OCI-LY7 (cell line): ENCODE data around the gene MOB3B. TPM values are rescaled to one million over a fixed set of nuclear protein-coding genes. Genes with fewer than 3 reads are reported as not detected.

Source experiments
- BruUV-seq: library from RNA; stranded (reverse); fragments of 400-500 nt; replicated peaks from 2 replicates; lab custom pipeline; 2021; lab: Mats Ljungman, UMichigan
- CTCF ChIA-PET: fragments of 300-600 bp; sonication (Branson Sonifier 250); formaldehyde crosslinking; loops from one replicate; lab custom pipeline; 2022; ENCODE audit warnings: antibody characterized with exemption; ENCODE audit not compliant: unreplicated experiment; lab: Charles Lee
- POLR2A ChIA-PET: fragments of 300-600 bp; sonication (Branson Sonifier 250); formaldehyde crosslinking; loops from one replicate; lab custom pipeline; 2022; ENCODE audit warnings: antibody characterized with exemption; lab: Charles Lee
- DNase-seq: peaks from one replicate; pipeline ENCODE4 v3.0.0-alpha.2; 2015; ENCODE audit warnings: low spot score
- H2AFZ ChIP-seq: fragments of 200-600 bp; sonication (generic), shearing (Covaris generic); 2 replicates; pipeline ENCODE4 v1.6.1; 2014; ENCODE audit warnings: mild to moderate bottlenecking, antibody characterized with exemption, low read length, moderate library complexity
- H3K27ac ChIP-seq: fragments of 200-600 bp; sonication (generic); 2 replicates; pipeline ENCODE4 v1.5.1; 2014; ENCODE audit warnings: mixed run types, low read depth, mild to moderate bottlenecking, moderate library complexity, low read length, inconsistent platforms; ENCODE audit not compliant: poor library complexity, severe bottlenecking
- H3K36me3 ChIP-seq: fragments of 200-600 bp; sonication (generic); 2 replicates; pipeline ENCODE4 v1.6.1; 2014; ENCODE audit warnings: mild to moderate bottlenecking, antibody characterized with exemption, low read length, moderate library complexity, mixed read lengths; ENCODE audit not compliant: insufficient read depth
- H3K4me1 ChIP-seq: fragments of 200-600 bp; sonication (generic); 2 replicates; pipeline ENCODE4 v1.5.1; 2014; ENCODE audit warnings: mild to moderate bottlenecking, low read length; ENCODE audit not compliant: insufficient read depth, poor library complexity, severe bottlenecking
- H3K4me2 ChIP-seq: fragments of 200-600 bp; sonication (generic); 2 replicates; pipeline ENCODE4 v1.6.1; 2014; ENCODE audit warnings: mild to moderate bottlenecking, low read length
- H3K4me3 ChIP-seq: fragments of 200-600 bp; sonication (generic); 2 replicates; pipeline ENCODE4 v1.5.1; 2014; ENCODE audit warnings: mild to moderate bottlenecking, low read depth, low read length; ENCODE audit not compliant: poor library complexity, severe bottlenecking
- H3K79me2 ChIP-seq: fragments of 200-600 bp; sonication (generic); 2 replicates; pipeline ENCODE4 v1.6.1; 2016; ENCODE audit warnings: low read depth, mild to moderate bottlenecking, low read length, moderate library complexity, mixed read lengths; ENCODE audit not compliant: insufficient read depth
- H3K9me2 ChIP-seq: fragments of 200-600 bp; sonication (generic); 2 replicates; pipeline ENCODE4 v1.6.1; 2016; ENCODE audit warnings: mild to moderate bottlenecking, low read length, mixed read lengths; ENCODE audit not compliant: insufficient read depth
- H3K9me3 ChIP-seq: fragments of 200-600 bp; sonication (generic); 2 replicates; pipeline ENCODE4 v1.6.1; 2014; ENCODE audit warnings: mild to moderate bottlenecking, mixed run types, low read length, mixed read lengths
- H4K20me1 ChIP-seq: fragments of 200-600 bp; sonication (generic); 2 replicates; pipeline ENCODE4 v1.6.1; 2014; ENCODE audit warnings: mild to moderate bottlenecking, antibody characterized with exemption, low read length, moderate library complexity, mixed read lengths; ENCODE audit not compliant: insufficient read depth
- CTCF ChIP-seq: fragments of 200-600 bp; sonication (generic); conservative IDR thresholded peaks from 2 replicates; pipeline ENCODE4 v1.5.1; 2014; ENCODE audit warnings: mild to moderate bottlenecking, antibody characterized with exemption, low read length, moderate library complexity, mixed read lengths
- EZH2phosphoT487 ChIP-seq: fragments of 200-600 bp; sonication (generic); IDR thresholded peaks from 2 replicates; pipeline ENCODE4 v1.6.1; 2018; ENCODE audit warnings: low read depth, borderline replicate concordance, mild to moderate bottlenecking, mixed run types, antibody characterized with exemption, low read length, moderate library complexity, mixed read lengths
- intact Hi-C: fragments of 100-400 bp; cut with micrococcal nuclease; formaldehyde crosslinking; loops from one replicate; pipeline ENCODE4 v1.10.0; 2022; ENCODE audit not compliant: unreplicated experiment
- total RNA-seq, 2 experiments: library from RNA; depleted of rRNA in 1 of 2; stranded (reverse); fragments of >200 nt in 1 of 2; shearing (Covaris generic) in 1 of 2; gene quantifications; 2 replicates each; pipeline ENCODE4 v1.2.3, GENCODE V29; 2014 to 2022

Gene MOB3B
- total RNA-seq, 2 experiments from 2014 or later, result 0.04 TPM; not detected in 1

- H3K9me2 ChIP-seq, result no peaks in the 10 kb centered on the region
- H3K9me3 ChIP-seq, result no peaks in the 10 kb centered on the region
- TF ChIP-seq CTCF (peak; percentile 90), EZH2phosphoT487 (no peak)
- no TSS peak for BruUV-seq
- DNase-seq, result peak; percentile 66
- CTCF ChIA-PET, result interaction anchor here (0.6 to 1.1 kb wide), 4 partner anchors 18 to 226 kb away, joined by 3 to 5 read pairs (median 3); partner anchors contain the start of gene MOB3B
- POLR2A ChIA-PET, result interaction anchor here (0.8 to 1.1 kb wide), 3 partner anchors 194 to 214 kb away, joined by 3 to 4 read pairs (median 3); partner anchors contain the start of gene MOB3B
- intact Hi-C loops, result loop anchor here (1.0 to 10.0 kb wide), 5 partner anchors 64 to 391 kb away; partner anchors contain the start of gene MOB3B
- H2AFZ ChIP-seq, result no peak overlapping the region
- no peaks in the 10 kb centered on the region for H4K20me1 ChIP-seq
- no peaks in the 10 kb centered on the region for H3K36me3 ChIP-seq
- H3K27ac ChIP-seq, result no peak overlapping the region
- no peak overlapping the region for H3K4me3 ChIP-seq
- no peaks in the 10 kb centered on the region for H3K4me1 ChIP-seq
- no peak overlapping the region for H3K4me2 ChIP-seq
- no peaks in the 10 kb centered on the region for H3K79me2 ChIP-seq
Observed at GRCh38 chr9:27333241-27334052, 196.2 kb downstream of the MOB3B start.

GRCh38 chr9:27331393-27331792 is 198.2 kb downstream of the MOB3B start:
- H3K4me2 ChIP-seq, result no peak overlapping the region
- H4K20me1 ChIP-seq, result no peaks in the 10 kb centered on the region
- H3K36me3 ChIP-seq, result no peaks in the 10 kb centered on the region
- H3K4me1 ChIP-seq, result no peaks in the 10 kb centered on the region
- TF ChIP-seq CTCF (no peak), EZH2phosphoT487 (no peak)
- CTCF ChIA-PET, result no interaction called here
- POLR2A ChIA-PET, result interaction anchor here (0.6 kb wide), 1 partner anchor 431 kb away, joined by 3 read pairs; no protein-coding TSS in a partner anchor
- H3K9me2 ChIP-seq, result no peaks in the 10 kb centered on the region
- no TSS peak for BruUV-seq
- DNase-seq, result no peak
- no peak overlapping the region for H3K27ac ChIP-seq
- H3K79me2 ChIP-seq, result no peaks in the 10 kb centered on the region
- H3K9me3 ChIP-seq, result no peaks in the 10 kb centered on the region
- H3K4me3 ChIP-seq, result no peak overlapping the region
- intact Hi-C loops, result loop anchor here (5.0 to 10.0 kb wide), 4 partner anchors 66 to 393 kb away; no protein-coding TSS in a partner anchor
- no peak overlapping the region for H2AFZ ChIP-seq

GRCh38 chr9:27329291-27329690 is 200.3 kb downstream of the MOB3B start:
- intact Hi-C loops, result no loop called here
- POLR2A ChIA-PET, result no interaction called here

More at GRCh38 chr9:27329291-27329690, 200.3 kb downstream of the MOB3B start:
- no peak for DNase-seq
- Histone ChIP-seq H3K4me3 (no peak overlapping the region), H3K79me2 (no peaks in the 10 kb centered on the region), H3K4me1 (no peaks in the 10 kb centered on the region), H2AFZ (no peak overlapping the region), H3K36me3 (no peaks in the 10 kb centered on the region), H3K27ac (no peak overlapping the region), H3K4me2 (no peak overlapping the region), H3K9me2 (no peaks in the 10 kb centered on the region), H3K9me3 (no peaks in the 10 kb centered on the region), H4K20me1 (no peaks in the 10 kb centered on the region)
- CTCF ChIA-PET, result no interaction called here
- no TSS peak for BruUV-seq
- TF ChIP-seq CTCF (no peak), EZH2phosphoT487 (no peak)
